HG03045 (cell line): ENCODE measurements around the gene TRPC4.
"Not testable (repeated sequence)": the region's sequence is repeated elsewhere in the genome, so short reads cannot be mapped to it uniquely, and the experiment has no call there.

ENCODE experiments used
- ATAC-seq: cut with Tn5 transposase; IDR thresholded peaks from one replicate; pipeline ENCODE4 v1.9.1; 2021; ENCODE audit warnings: mild to moderate bottlenecking, moderate library complexity; ENCODE audit not compliant: unreplicated experiment

The TRPC4 gene

GRCh38 chr13:37608750-37609339 is 260.7 kb downstream of the TRPC4 start:
- ATAC-seq = no peak

- no peak for ATAC-seq
Measured at GRCh38 chr13:37602733-37603381, 266.7 kb downstream of the TRPC4 start.

DNA sequence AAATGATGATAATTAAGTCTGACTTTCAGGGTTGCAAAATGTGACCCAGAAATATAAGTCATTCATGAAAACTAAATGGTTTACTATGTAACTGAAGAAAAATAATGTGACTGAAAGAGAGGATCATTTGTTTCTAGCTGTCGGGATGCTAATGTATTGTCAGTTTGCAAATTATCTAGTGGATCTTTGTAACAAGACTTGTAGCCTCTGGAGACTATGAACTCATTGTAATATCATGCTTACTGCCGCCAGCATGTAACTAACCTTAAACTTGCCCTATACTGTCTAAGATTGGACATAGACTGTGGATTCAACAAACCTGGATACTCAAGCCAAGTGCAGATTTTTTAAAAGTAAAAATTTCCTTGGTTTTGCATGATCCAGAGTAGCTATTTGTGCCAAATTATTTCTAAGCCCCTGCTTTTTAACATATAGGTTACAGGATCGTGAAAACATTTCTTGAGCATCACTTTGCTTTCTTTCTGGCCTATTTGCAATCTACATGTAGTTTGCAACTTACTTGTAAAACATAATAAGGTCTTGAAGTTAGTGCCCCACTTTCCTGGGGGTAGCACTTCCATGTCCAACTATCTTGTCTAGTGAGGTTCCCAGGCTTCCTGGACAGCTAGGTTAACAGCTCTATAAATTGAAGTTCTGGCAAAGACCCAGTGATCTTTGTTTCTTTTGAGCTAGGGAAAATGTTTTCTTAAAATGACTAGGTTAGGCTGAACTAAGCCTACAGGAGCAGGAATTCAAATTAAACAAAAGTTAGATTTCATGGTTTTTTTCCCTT is 267.7 kb downstream of the TRPC4 start:
- ATAC-seq = no peak

DNA sequence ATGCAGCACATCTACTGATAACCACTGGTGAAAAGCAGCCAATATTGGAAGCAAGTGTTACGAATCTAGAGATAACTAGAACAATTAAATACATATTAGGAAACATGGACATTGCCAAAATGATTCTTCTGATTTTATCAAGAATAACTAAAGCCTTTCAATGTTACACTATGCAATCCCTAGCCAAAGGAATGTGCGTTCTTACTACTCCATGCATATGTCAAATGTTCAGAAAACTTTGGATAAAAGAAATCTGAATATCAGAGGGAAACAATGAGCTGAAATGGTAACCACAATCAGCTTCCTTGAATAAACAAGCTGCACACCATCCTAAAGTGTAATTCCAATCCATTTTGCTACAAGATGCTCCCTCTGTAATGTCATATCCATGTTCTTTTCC is 270.1 kb downstream of the TRPC4 start:
- ATAC-seq = no peak

GRCh38 chr13:37598597-37598996 is 271.0 kb downstream of the TRPC4 start, which contains the start of gene POSTN:
Gene POSTN (minus strand): TSS chr13:37598768. CDS start chr13:37598726, 42 bp downstream.
- no peak for ATAC-seq

DNA sequence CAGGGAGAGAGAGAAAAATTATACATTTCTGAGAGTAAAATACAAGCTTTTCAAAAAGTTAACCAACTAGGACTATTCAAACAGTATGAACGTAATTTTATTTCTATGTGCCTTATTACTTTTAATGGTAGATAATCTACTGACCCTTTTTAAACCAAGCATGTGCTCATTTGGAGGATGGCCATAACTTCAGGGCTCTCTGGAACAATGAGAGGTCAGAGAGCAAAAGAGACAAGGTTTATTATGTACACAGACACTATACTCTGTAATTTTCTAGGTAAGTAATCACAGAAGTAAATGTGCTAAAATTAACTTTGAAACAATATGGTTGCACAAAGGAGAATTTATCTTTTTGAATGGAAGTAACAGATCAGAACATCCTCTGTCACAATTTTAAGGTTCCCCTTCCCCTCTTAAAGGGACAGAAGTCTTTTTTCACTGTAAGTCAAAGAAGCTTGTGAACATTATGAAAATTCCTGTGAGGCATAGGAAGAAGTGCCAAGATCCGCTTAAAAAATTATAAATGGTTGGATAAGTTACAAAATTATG is 272.0 kb downstream of the TRPC4 start:
- no peak for ATAC-seq

DNA sequence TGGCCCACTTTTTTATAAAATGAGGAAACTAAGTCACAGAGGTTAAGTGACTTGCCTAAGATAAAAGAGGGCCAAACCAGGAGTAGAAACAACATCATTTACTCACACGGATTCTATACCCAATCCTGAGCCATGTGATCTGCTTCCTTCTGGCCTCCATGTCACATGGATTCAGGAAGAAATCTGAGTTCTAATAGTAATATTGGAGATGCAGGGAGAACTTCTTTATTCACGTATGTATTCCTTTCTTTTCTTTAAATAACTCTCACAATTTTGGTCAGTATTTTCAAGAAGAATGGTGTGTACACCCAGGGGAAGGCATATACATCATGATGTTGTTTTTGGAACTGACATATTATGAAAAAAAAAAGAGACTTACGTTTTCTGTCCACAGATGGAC is 272.8 kb downstream of the TRPC4 start:
- no peak for ATAC-seq

DNA sequence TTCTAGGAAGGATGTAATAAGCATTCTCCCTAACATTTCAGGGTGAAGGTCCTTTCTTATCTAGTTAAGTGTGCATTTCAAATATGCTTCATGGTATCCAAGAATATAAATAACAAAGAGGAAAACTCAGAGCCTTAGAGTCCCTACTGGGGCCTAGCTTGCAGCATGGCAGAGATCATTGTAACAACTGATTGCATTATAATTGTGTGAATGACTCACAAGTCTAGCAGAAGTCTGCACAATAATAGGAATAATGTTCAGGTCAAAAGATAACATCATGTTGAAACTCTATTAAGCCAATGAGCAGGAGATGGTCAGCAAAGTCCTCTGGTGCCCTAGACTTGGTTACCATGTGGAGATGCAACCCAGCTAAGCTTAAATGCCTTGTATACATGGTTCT is 274.4 kb downstream of the TRPC4 start:
- no peak for ATAC-seq

- no peak for ATAC-seq
Measured at GRCh38 chr13:37594550-37594949, 275.0 kb downstream of the TRPC4 start.

- not testable (repeated sequence) for ATAC-seq
Measured at GRCh38 chr13:37589381-37589780, 280.2 kb downstream of the TRPC4 start.

GRCh38 chr13:37587236-37587635 is 282.3 kb downstream of the TRPC4 start:
- no peak for ATAC-seq
